Natural killer cell (primary cell): ENCODE data around the gene LRCH3. TPM values are rescaled to one million over a fixed set of nuclear protein-coding genes. Genes with fewer than 3 reads are reported as not detected.

Experiments used
- ATAC-seq, 3 donors: fragments of 150-1000 bp in 2 of 3; fragments of 200-7000 bp in 1 of 3; cut with Tn5 transposase; 1 replicate in 1 of 3; 2 replicates in 2 of 3; pipeline ENCODE4 v1.10.0; 2021; ENCODE audit warnings: mild to moderate bottlenecking in 2 of 3, moderate library complexity in 2 of 3
- DNase-seq, 2 donors: peaks; one replicate each; pipeline versions ENCODE4 v3.0.0 to v3.0.0-alpha.2; 2013 to 2021; ENCODE audit warnings: mixed read lengths in 1 of 2
- H3K27ac ChIP-seq: one replicate; pipeline ENCODE4 v1.5.1; 2013; ENCODE audit warnings: mild to moderate bottlenecking, low read length
- H3K27me3 ChIP-seq: one replicate; pipeline ENCODE4 v1.6.1; 2013; ENCODE audit warnings: low read length; ENCODE audit not compliant: control insufficient read depth, insufficient read depth
- H3K36me3 ChIP-seq: one replicate; pipeline ENCODE4 v1.6.1; 2013; ENCODE audit warnings: low read length; ENCODE audit not compliant: control insufficient read depth, insufficient read depth
- H3K4me1 ChIP-seq: one replicate; pipeline ENCODE4 v1.6.1; 2013; ENCODE audit warnings: low read length; ENCODE audit not compliant: control insufficient read depth, insufficient read depth
- H3K4me3 ChIP-seq: one replicate; pipeline ENCODE4 v1.5.1; 2013; ENCODE audit warnings: low read length
- H3K9me3 ChIP-seq: one replicate; pipeline ENCODE4 v1.6.1; 2013; ENCODE audit warnings: low read length; ENCODE audit not compliant: control insufficient read depth, insufficient read depth
- H3K27ac Mint-ChIP-seq, 2 donors: one replicate each; pipeline ENCODE4 v1.8.0; 2022; ENCODE audit warnings: mild to moderate bottlenecking in 2 of 2, mixed read lengths in 2 of 2, moderate library complexity in 1 of 2
- H3K27me3 Mint-ChIP-seq, 2 donors: one replicate each; pipeline ENCODE4 v1.8.0; 2022; ENCODE audit warnings: low read depth in 2 of 2, mixed read lengths in 2 of 2
- H3K36me3 Mint-ChIP-seq: one replicate; pipeline ENCODE4 v1.8.0; 2022; ENCODE audit warnings: mixed read lengths
- H3K4me1 Mint-ChIP-seq, 2 donors: one replicate each; pipeline ENCODE4 v1.8.0; 2022; ENCODE audit warnings: mixed read lengths in 2 of 2
- H3K4me3 Mint-ChIP-seq: one replicate; pipeline ENCODE4 v1.8.0; 2022; ENCODE audit warnings: mild to moderate bottlenecking, moderate library complexity, mixed read lengths
- H3K9me3 Mint-ChIP-seq, 2 donors: one replicate each; pipeline ENCODE4 v1.8.0; 2022; ENCODE audit warnings: mixed read lengths in 2 of 2
- CTCF ChIP-seq: fragments of 200-600 bp; IDR thresholded peaks from one replicate; pipeline ENCODE4 v1.8.0; 2022; ENCODE audit warnings: antibody characterized with exemption
- WGBS: methylation state at CpG from one replicate; pipeline ENCODE4 v1.1.7; 2013; ENCODE audit warnings: missing lambda C conversion rate; ENCODE audit not compliant: insufficient coverage; 5-methylcytosine and 5-hydroxymethylcytosine counted together
- intact Hi-C: fragments of 100-400 bp; cut with micrococcal nuclease; formaldehyde crosslinking; loops from one replicate; pipeline ENCODE4 v1.14.2; 2022
- total RNA-seq, 4 donors: library from RNA; stranded (reverse); fragments of 120-200 nt in 1 of 4; gene quantifications; one replicate each; pipeline versions ENCODE4 v1.2.3 to v1.2.4, GENCODE V29; 2013 to 2022

LRCH3 gene
- total RNA-seq, 3 donors from 2014 or later (not counting 1 experiment from before 2014, with no cell fraction given): 68.1 to 90.5 (median 90.3) TPM

DNA sequence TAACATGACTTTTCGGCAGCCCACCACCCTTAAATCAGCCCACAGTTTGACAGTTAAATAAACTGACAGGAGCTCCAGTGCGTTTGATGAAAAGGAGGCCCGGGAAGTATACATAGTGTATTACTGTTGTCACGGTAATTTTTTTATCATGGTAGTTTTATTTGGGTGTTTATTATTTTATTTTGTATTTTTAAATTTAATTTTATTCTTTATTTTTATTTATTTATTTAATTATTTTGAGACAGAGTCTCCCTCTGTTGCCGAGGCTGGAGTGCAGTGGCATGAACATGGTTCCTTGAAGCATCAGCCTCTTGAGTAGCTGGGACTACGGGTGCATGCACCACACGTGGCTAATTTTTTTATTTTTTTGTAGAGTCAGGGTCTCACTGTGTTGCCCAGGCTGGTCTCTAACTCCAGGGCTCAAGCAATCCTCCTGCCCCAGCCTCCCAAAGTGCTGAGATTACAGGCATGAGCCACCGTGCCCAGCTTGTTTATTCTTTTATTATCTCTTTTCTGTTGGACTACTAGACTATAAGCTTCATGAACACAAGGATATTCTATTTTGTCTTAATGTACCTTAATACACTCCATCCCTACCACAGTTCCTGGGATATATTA lies 65.3 kb downstream of the LRCH3 start:
- Mint-ChIP-seq H3K27ac (no peak overlapping the region), H3K36me3 (peaks cover 20% of the 10 kb centered on the region), H3K9me3 (no peaks in the 10 kb centered on the region), H3K4me1 (no peaks in the 10 kb centered on the region), H3K27me3 (no peaks in the 10 kb centered on the region), H3K4me3 (no peak overlapping the region)
- DNase-seq: no peak
- Histone ChIP-seq H3K4me1 (no peaks in the 10 kb centered on the region), H3K36me3 (peaks cover 52% of the 10 kb centered on the region), H3K27ac (no peak overlapping the region), H3K27me3 (no peaks in the 10 kb centered on the region), H3K9me3 (no peaks in the 10 kb centered on the region), H3K4me3 (no peak overlapping the region)
- no peak for ATAC-seq
- 91% methylated on average over 5 of the region's 8 CpGs for WGBS
- TF ChIP-seq CTCF: no peak
- intact Hi-C loops: no loop called here

- TF ChIP-seq CTCF: no peak
- no peak for ATAC-seq
- Mint-ChIP-seq H3K9me3 (no peaks in the 10 kb centered on the region), H3K36me3 (peaks cover 20% of the 10 kb centered on the region), H3K27me3 (no peaks in the 10 kb centered on the region), H3K4me3 (no peak overlapping the region), H3K27ac (no peak overlapping the region), H3K4me1 (no peaks in the 10 kb centered on the region)
- H3K36me3 ChIP-seq: peaks cover 42% of the 10 kb centered on the region
- H3K4me1 ChIP-seq: no peaks in the 10 kb centered on the region
- intact Hi-C loops: no loop called here
- 100% methylated on average over 1 of the region's 3 CpGs for WGBS
- H3K4me3 ChIP-seq: no peak overlapping the region
- no peaks in the 10 kb centered on the region for H3K9me3 ChIP-seq
- no peak for DNase-seq
- H3K27me3 ChIP-seq: no peaks in the 10 kb centered on the region
- H3K27ac ChIP-seq: no peak overlapping the region
Observed at GRCh38 chr3:197858133-197858532, 67.1 kb downstream of the LRCH3 start.

DNA sequence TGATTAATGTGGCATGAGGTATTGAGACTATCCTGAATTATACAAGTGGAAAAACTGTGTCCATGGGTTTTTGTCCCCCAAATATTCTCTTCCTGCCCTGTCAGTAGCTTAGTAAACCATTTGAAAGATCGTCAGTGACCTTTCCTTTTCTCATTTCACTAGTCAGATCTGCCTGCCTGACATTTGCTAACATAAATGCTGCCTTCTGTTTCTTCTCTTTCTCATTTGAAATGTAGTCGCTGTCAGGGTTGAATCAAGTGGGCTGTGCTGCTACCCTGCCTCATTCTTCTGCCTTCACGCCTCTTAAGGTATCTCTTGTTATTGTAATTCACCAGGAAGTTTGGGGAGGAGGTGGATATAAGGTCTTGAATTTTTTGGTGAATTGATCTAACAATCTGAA lies 67.5 kb downstream of the LRCH3 start:
- Mint-ChIP-seq H3K27me3 (no peaks in the 10 kb centered on the region), H3K4me1 (no peaks in the 10 kb centered on the region), H3K36me3 (peaks cover 20% of the 10 kb centered on the region), H3K4me3 (no peak overlapping the region), H3K27ac (peak overlapping the region in 1 of 2 donors; percentile 37), H3K9me3 (no peaks in the 10 kb centered on the region)
- no peaks in the 10 kb centered on the region for H3K4me1 ChIP-seq
- TF ChIP-seq CTCF: no peak
- DNase-seq: no peak
- no peaks in the 10 kb centered on the region for H3K9me3 ChIP-seq
- H3K4me3 ChIP-seq: no peak overlapping the region
- no peaks in the 10 kb centered on the region for H3K27me3 ChIP-seq
- intact Hi-C loops: no loop called here
- WGBS: 91% methylated on average over 3 of the region's 3 CpGs
- H3K36me3 ChIP-seq: peaks cover 40% of the 10 kb centered on the region
- ATAC-seq: no peak
- no peak overlapping the region for H3K27ac ChIP-seq

DNA sequence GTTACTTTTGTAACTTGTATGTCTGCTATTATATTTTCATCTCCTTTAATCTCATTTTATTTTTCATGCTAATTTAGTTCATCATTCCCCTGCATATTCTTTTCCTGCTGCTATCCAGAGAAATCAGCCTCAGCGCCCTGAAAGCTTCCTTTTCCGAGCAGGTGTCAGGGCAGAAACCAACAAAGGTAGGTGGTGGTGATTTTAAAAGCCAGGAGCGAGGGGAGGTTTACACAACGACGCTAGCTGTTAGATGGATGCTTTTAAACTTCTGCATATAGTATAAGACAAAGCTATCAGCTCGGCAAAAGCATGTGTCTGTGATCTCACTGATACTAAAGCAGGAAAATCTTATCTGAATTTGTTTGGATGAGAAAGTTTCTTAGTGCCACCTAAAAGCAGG lies 75.0 kb downstream of the LRCH3 start:
- TF ChIP-seq CTCF: no peak
- WGBS: 98% methylated on average over 6 of the region's 6 CpGs
- no peak overlapping the region for H3K27ac ChIP-seq
- DNase-seq (no peak), ATAC-seq (no peak)
- H3K4me3 ChIP-seq: no peak overlapping the region
- Mint-ChIP-seq H3K9me3 (no peaks in the 10 kb centered on the region), H3K4me1 (peaks cover 0 to 6% of the 10 kb centered on the region in 2 donors), H3K27ac (no peak overlapping the region), H3K27me3 (no peaks in the 10 kb centered on the region), H3K4me3 (no peak overlapping the region), H3K36me3 (peaks cover under 1% of the 10 kb centered on the region)
- H3K27me3 ChIP-seq: no peaks in the 10 kb centered on the region
- H3K9me3 ChIP-seq: no peaks in the 10 kb centered on the region
- intact Hi-C loops: no loop called here
- peaks cover 22% of the 10 kb centered on the region for H3K36me3 ChIP-seq
- no peaks in the 10 kb centered on the region for H3K4me1 ChIP-seq
